SKM-1 treated with dmso at 0.1 percent for 144 hours (cell line): ENCODE measurements around the gene BMP10.

Experiments used
- DNase-seq: peaks from one replicate; lab custom pipeline; 2025; ENCODE audit not compliant: unreplicated experiment; lab: John Stamatoyannopoulos, UW

The BMP10 gene

GRCh38 chr2:68824831-68825230 lies 46.4 kb downstream of the BMP10 start:
- no peak for DNase-seq

DNA sequence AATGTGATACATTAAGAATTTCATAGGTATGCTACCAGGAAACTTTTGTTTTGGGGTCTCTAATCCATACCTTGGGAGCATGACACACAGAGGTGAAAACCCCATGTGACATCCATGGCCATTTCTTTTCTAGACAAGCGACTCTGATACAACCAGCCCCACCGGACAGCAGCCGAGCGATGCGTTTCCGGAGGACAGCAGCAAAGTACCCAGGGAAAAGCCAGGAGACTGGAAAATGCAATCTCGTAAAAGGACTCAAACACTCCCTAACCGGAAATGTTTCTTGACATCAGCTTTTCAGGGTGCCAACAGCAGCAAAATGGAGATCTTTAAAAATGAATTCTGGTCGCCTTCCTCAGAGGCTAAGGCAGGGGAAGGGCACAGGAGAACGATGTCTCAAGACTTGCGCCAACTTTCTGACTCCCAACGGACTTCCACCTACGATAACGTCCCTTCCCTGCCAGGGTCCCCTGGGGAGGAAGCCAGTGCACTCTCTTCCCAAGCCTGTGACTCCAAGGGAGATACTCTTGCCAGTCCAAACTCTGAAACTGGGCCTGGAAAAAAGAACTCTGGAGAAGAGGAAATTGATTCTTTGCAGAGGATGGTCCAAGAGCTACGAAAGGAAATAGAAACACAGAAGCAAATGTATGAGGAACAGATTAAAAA lies 48.9 kb downstream of the BMP10 start:
- DNase-seq, result no peak

DNA sequence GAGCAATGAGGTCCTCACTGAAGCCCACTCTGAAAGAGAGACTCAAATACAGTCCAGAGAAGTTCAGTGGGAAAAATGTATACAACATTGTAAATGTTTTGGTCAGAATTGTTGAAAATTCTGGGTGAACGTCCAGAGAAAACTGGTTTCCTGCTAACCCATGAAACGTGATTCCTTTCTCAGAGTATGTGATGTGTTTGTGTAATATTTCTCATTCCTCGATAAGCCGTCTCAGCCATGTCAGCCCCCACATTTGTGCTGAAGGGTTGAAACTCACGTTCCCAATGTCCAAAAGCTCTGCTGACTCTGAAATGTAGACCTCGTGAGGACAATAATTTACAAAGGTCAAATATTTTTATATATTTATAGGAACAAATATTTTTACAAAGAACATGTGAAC lies 51.6 kb downstream of the BMP10 start:
- no peak for DNase-seq

GRCh38 chr2:68817306-68817705 lies 53.9 kb downstream of the BMP10 start:
- no peak for DNase-seq
